Medulla oblongata (tissue), 1 donor: ENCODE results near the gene BCHE.
A peak's percentile ranks its signal among the peaks of the same experiment; 100 is the strongest.

Source experiments
- DNase-seq: peaks from one replicate; pipeline ENCODE4 v3.0.0-alpha.2; 2015; ENCODE audit errors: extremely low spot score

Gene BCHE

DNA sequence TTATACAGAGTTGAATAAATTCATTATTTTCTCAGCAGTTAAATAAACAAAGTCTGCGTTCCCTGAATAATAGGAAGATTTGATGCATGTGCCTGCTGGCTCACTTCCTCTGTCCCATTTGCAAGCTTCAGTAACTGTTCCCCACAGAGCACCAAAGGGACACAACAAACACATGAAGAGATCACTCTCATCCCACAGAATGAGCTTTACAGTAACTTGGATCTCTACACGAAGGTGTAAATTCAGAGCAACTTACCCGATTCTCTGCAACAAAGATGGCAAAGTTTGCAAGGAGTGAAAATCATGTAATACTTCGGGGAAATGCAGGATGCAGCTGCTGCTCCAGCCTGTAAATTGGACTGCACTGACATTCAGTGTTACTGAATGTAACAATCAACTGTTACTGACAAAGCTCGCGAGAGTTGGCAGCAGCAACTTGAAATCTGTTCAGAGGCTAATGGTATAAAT is at the start of gene BCHE:
BCHE (minus strand) TSS at position 366 of the 468 bp plus-strand sequence. CDS start 6,390 bp downstream, outside the sequence.
- DNase-seq = peak; percentile 42

DNA sequence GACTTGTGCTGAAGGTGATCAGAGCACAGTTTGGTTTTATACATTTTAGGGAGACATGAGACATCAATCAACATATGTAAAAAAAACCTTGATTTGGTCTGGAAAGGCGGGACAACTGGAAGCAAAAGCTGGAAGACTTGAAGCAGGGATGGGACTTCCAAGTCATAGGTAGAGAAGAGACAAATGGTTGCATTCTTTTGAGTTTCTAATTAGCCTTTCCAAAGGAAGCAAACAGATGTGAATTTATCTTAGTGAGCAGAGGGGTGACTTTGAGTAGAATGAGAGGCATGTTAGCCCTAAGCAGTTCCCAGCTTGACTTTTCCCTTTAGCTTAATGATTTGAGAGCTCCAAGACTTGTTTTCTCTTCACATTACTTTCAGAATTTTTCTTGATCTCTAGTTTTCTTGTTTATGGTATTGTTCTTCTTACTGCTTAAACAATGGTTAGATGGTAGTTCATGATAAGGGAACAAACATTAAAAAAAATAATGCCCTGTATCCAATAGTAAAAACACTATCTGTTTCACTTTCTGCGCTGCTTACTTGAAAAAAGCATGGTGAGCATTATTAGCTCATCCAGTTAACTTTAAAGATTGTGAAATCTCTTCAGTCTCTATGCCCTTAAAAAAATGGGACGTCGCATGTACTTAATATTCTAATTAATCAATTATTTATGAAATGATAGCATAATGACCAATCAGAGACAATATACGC is 48.5 kb upstream of the BCHE start:
- no peak for DNase-seq

DNA sequence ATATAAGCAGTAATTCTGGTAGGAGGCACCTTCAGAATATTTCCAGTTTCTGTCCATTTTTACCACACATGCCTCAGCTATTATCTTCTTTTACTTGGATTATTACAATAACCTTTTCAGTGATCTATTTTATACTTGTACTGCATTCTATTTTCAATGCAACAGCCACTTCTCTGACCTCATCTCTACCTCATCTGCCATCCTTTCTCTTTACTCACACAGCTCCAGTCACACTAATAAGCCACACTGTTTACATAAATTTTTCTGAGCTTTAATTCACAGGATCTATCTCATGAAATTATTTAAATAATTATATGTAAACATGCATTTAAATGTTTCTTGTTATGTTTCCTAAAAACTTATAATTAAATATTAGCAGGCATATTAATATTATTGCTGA is 47.3 kb upstream of the BCHE start:
- DNase-seq = no peak

DNA sequence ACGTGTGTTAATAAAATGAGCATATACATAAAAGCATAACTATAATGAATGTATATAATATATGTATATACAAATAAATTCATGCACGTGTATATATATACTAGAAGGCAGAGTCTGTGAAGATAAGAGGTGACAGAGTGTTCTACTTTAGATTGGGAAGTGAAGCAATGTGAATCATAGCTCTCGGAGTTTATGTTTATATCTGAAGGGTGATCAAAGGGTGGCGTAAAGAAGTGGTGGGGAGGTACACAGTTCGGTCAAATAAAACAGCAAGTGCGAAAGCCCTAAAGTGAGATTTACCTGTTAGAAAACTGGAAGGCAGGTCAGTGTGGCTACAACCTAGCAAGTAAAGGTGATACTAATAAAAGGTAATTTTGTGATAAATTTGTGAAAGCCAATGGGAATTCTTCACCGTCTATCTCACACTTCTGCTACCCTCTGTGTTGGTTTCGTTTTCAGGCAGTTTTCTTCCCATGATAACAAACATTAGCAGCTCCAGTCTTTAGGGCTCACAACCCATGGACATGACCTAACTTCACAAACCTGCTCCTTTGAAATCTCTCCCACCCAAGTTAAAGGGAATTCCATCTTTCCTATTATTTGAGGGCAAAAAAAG is 46.7 kb upstream of the BCHE start:
- DNase-seq = no peak

- DNase-seq = no peak
Observed at GRCh38 chr3:165883117-165883516, 45.9 kb upstream of the BCHE start.

GRCh38 chr3:165875644-165876043 is 38.4 kb upstream of the BCHE start:
- DNase-seq = no peak

- no peak for DNase-seq
Observed at GRCh38 chr3:165874663-165875489, 37.7 kb upstream of the BCHE start.

DNA sequence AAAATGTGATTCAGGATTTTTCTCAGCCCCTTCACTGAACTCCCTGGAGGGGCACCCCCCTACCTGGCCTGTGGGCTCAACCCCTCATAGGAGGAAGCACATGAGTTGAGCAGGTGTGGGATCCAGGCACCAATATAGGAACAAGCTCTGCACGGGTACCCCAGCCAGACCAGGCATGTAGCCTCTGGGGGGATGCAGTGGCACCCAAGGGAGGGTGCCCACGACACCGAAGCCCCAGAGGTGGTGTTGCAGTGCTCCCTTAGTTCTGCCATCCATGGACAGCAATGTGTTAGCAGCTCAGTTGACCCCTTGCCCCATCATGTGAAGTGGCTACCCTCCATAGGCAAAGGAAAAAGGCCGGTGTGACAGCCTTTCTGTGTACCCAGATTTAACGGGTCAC is 30.9 kb upstream of the BCHE start:
- DNase-seq = no peak

- DNase-seq = no peak
Observed at GRCh38 chr3:165859061-165859460, 21.8 kb upstream of the BCHE start.

- no peak for DNase-seq
Observed at GRCh38 chr3:165855581-165855980, 18.4 kb upstream of the BCHE start.

- DNase-seq = peak; percentile 16
Observed at GRCh38 chr3:165854696-165855095, 17.5 kb upstream of the BCHE start.

DNA sequence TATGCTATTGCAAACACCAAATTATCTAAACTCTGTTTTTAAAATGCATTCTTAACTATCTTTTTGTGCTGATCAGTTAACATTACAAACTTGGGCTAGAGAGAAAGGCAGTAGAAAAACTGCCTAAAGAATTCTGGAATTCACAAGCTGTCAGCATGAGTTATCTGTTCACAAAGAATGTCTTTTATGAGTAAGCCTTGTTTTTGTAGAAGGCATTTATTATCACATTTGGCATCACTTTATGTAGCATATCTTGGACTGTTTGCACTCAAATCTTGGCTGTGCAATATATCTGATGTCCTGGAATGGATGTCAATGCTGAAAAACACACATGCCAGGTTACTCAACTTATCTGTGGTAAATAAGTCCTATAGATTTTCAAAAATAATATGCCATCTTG is 15.5 kb upstream of the BCHE start:
- no peak for DNase-seq

- DNase-seq = no peak
Observed at GRCh38 chr3:165852191-165852590, 15.0 kb upstream of the BCHE start.

- DNase-seq = no peak
Observed at GRCh38 chr3:165846056-165846455, 8.8 kb upstream of the BCHE start.

- DNase-seq = no peak
Observed at GRCh38 chr3:165839296-165840076, 2.3 kb upstream of the BCHE start.

GRCh38 chr3:165837801-165838200 is 578 bp upstream of the BCHE start:
- DNase-seq = no peak

GRCh38 chr3:165835431-165835830 is 1.8 kb downstream of the BCHE start:
- DNase-seq = no peak

DNA sequence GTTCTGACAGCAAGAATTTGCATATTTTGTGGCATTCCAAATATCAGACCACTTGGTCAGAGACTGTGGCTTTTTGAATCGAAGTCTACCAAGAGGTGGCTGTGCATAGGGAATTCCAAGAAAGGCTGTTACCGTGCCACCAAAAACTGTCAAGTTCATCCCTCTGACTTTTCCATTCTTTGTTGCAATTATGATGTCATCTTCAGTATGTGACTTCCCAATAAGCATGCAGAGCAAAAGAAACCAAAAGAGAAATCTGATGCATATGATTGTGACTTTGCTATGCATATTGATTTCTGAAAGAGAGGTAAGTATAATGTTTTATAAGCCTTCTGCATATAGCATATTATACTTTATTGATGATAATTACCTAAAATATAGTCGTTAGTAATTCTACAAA is 6.5 kb downstream of the BCHE start:
- no peak for DNase-seq

DNA sequence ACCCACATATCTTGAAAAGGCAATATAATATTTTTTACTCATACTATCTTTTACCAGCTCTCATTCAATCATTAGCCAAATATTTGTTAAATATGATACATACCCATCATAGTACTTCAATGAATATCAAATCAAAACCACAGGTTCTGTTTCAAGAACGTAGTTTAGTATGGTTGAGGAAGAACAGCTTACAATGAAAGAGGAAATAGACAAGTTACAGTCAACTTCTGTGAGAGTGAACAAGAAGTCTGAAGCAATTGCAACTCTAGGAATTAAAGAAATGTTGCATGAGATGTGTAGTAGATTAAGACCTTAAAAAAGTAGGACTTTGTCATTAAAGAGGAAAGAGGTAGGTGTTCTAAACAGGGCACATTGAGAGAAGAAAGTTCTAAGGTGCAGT is 9.3 kb downstream of the BCHE start:
- no peak for DNase-seq

- DNase-seq = no peak
Observed at GRCh38 chr3:165827233-165827632, 10.0 kb downstream of the BCHE start.

GRCh38 chr3:165820671-165821123 is 16.5 kb downstream of the BCHE start:
- no peak for DNase-seq
